ENCODE results near the gene ADARB1.

The ADARB1 gene

DNA sequence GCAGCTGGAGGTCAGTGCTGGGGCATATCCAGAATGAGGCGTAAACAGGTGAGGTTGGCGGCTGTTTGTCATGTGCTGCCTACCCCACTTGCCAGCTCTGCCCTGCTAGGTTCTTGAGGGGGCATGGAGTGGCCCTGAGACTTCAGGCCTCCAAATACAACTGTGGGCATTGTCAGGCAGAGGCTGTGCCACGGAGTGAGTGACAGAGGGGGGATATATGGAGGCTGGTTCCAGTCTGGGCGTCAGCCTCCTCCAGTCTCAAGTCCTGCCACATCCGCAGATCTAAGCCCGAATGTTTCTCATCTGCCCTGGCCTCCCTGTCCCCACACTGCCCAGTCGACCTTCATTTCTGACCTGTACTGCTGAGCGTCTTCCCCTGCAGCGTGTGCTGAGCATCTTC is 128.0 kb downstream of the ADARB1 start:
- DNase-seq (ENCODE audit: low read depth in 2 of 2), result no peak

DNA sequence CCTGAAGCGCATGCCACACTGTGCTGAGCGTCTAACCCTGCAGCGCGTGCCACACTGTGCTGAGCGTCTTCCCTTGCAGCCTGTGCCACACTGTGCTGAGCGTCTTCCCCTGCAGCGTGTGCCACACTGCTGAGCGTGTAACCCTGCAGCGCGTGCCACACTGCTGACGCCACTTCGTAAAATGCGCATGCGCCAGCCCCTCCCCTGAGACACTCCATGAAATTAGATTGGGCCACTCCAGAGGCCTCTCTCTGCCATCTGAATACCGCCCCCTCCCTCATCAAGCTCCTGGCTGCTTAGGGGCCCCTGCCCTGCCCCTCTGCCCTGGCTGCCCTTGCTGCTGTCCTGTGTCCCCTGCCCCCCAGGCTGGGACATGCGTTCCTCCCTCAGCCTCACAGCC is 128.5 kb downstream of the ADARB1 start:
- DNase-seq (ENCODE audit: low read depth in 2 of 2), result no peak

DNA sequence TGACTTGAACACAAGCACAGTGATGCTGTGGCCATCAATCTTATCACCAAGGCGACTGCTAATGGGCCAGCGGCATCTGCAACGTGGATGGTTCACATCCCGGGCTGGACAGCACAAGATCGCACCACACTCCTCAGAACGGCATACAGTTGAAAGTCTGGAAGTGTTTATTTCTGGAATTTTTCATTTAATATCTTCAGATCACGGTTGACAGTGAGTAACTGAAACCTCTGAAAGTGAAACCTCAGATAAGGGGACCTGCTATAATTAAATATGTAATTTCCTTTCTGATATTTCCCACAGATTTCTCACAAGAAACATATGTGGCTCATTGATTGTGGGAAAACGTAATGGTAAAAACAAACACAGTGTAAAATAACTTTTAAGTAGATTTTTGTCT is 129.6 kb downstream of the ADARB1 start:
- no peak for DNase-seq (ENCODE audit: low read depth in 2 of 2)

DNA sequence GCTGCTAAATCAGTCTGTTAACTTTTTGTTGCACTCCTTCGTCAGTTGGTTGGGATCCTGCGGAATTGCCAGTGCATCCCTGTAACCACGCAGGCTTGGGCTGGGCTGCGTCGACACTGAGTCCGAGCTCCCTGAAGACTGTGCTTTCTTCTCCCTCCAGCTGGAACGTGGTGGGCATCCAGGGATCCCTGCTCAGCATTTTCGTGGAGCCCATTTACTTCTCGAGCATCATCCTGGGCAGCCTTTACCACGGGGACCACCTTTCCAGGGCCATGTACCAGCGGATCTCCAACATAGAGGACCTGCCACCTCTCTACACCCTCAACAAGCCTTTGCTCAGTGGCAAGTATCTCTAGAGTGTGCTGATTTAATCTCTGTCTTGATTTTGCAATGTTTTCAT is 130.0 kb downstream of the ADARB1 start:
- no peak for DNase-seq (ENCODE audit: low read depth in 2 of 2)

DNA sequence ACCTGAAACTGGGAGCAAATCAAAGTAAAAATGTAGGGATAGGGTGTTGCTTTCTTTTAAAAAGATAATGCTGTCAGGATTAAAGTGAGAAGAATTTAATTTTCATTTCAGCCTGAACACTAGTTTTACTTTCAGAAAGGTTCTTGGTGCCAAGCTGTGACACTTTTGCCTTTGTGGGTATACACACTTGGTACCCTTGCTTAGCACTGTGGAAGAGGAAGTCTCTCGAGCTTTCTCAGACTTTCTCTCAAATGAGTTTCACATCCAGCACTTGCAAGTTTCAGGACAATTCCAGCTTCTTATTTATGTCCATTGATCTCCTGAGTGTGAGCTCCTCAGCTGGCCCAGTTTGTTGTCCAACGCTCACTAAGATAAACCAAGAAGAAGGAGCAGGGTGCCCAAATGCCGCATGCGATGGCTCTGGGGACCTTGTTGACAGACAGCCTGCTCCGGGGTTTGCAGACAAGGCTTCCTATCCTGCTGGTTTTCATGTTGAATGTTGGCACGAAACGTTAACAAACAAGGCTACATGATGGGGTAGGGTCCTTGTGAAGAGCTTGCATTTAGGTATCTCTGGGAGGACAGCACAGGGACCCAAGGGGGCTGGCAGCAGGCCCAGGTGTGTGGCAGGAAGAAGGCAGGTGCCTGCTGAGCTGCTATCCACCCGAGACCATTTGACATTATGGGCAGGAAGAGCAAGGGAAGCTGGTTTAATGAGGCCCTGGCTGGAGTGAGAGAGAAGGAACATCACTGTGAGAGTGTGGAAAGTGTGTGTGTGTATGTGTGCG is 133.7 kb downstream of the ADARB1 start:
- no peak for DNase-seq (ENCODE audit: low read depth in 2 of 2)

DNA sequence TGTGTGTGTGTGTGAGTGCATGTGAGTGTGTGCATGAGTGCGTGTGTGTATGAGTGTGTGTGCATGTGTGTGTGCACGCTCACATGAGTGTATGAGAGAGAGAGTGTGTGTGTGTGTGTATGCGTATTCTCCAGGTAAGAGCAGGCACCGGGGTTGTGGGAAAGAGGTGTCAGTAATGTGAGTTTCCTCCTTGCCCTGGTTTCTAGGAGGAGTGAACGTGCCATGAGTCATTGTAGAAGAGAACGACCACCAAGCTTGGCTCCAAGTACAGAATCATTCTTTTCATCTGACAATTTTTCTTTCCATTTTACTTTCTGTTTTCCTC is 134.2 kb downstream of the ADARB1 start:
- DNase-seq (ENCODE audit: low read depth in 2 of 2), result no peak

DNA sequence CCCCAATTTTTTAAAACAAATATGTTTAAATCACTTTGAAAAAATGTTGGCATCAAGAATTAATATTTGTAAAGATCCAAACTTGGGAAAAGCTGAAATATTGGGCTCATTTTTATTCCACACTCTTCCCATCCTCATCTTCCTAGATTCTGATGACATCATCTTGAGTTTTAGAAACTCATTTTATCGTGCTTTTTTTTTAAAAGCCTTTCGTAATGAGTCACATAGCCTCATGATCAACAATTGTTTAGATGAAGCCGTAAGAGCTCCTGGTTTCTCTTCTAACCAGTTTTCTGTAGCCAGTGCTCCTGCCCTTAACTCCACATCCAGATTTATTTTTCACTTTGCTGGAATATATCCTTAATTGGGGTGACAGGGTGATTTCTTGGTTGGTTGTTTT is 134.7 kb downstream of the ADARB1 start:
- no peak for DNase-seq (ENCODE audit: low read depth in 2 of 2)

DNA sequence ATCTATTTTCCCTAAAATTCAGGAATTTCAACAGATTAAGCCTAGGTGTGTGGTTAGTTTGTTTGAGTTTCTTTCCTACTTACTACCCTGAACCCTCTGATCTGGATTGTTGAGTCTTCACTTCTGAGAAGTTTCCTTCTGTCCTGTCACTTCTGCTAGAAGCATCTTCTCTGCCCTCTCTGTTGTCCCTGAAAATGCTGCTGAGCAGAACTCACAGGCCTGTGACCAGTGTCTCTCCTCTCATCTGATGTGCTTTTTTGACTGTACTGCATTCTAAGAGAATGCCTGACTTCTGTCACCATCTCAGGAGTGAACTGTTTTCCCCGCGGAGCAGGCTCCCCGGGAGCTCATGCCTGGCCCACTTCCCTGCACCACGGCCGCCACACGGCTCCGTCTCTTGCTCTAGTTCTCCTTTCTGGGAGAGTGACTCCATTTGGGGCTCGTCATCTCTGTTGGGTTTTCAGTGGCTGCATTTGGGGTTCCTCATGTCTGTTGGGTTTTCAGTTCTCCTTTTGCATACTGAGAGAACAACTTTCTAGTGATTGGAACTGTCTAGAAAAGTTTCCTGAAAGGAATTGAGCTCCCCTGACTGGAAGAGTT is 135.4 kb downstream of the ADARB1 start:
- no peak for DNase-seq (ENCODE audit: low read depth in 2 of 2)

DNA sequence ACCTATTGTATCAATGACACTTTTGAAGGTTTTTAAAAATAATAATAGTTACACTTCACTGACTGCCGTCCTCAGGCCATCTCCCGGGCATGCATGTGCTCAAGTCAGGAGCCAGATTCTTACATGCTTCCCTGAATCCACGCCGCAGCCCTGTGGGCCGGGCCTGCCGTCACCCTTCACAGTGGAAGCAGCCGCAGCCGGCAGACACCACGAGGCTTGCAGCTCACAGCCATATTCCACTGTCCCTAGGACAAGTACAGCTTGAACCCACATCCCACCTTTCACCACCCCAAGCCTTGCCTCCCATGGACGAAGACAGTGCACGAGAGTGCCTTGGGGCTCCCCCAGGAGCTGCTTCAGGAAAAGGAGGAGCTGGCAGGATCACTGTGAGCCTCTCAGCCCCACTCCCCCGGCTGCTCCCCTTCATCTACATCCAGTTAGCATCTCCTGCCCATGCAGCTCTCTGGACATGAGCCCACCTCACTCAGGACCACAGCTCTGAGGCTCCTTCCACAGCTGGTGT is 136.1 kb downstream of the ADARB1 start:
- DNase-seq (ENCODE audit: low read depth in 2 of 2), result no peak

DNA sequence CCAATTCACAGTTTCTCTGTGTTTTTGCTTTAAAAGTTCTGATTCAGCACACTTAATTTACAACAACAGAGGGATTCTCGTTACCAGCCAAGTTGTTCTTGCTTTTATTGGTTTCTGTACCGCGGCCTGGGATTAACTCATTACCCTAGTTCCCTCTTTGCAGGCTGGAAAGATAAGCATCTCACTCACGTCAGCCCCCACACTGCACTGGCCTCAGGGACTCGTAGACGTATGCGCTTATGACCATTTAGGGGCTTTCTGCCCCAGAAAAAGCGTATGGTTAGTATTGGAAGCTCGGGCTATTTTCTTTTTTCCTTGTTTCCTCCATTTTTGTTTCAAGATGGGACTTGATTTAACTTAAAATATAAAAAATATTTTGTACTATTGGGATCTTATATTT is 137.3 kb downstream of the ADARB1 start:
- no peak for DNase-seq (ENCODE audit: low read depth in 2 of 2)

DNA sequence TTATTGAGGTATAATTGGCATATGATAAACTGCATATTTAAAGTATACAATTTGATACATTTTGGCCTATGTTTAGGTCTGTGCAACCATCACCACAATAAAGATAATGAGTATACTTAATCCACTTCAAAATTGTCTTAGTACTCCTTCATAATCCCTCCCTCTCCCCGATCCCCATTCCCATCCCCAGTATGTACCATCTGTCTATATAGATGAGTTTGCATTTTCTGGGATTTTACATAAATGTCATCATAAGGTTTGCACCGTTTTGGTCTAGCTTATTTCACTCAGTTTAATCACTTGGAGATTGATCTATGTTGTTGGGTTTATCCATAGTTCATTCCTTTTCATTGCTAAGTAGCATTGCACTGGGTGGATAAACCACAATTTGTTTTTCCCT is 139.0 kb downstream of the ADARB1 start:
- no peak for DNase-seq (ENCODE audit: low read depth in 2 of 2)

DNA sequence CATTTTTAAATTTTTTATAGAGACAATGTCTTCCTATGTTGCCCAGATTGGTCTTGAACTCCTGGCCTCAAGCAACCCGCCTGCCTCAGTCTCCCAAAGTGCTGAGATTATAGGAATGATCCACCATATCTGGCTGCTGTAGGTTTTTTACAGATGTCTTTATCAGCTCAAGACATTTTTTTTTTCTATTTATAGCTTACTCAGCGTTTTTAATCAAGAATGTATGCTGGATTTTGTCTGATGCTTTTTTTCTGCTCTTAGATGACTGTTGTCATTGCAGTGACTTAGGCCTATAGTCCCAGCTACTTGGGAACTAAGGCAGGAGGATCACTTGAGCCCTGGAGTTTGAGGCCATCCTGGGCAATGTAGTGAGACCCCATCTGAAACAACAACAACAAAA is 140.8 kb downstream of the ADARB1 start:
- no peak for DNase-seq (ENCODE audit: low read depth in 2 of 2)

DNA sequence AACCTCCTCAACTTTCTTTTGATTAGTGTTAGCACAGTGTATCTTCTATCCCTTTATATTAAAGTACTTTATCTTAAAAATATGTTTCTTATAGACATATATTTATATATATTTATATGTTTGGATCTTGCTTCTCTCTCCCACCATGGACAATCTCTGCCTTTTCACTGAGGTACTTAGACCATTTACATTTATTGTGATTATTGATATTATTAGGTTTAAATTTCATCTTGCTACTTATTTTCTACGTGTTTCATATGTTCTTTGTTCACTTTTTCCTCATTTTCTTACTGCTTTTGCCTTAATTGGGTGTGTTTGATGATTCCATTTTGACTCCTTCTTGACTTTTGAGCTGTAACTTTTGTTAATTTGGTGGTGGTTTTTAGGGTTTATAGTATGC is 142.6 kb downstream of the ADARB1 start:
- DNase-seq (ENCODE audit: low read depth in 2 of 2), result no peak

DNA sequence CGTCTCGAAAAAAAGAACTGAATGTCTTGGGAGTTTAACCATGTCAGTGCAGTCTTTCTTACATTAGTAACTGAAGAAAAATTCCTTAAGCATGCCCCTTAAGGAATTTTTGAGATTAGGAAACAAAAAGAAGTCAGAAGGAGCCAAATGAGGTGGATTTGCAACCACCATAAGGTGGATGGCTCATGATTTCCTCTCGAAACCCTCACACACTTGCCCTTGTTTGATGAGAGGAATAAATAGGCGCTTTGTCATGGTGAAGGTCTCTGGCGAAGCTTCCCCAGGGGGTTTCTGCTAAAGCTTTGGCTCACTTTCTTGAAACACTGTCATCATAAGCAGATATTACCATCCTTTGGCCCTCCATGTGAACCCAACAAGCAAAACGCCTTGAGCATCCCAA is 145.1 kb downstream of the ADARB1 start:
- no peak for DNase-seq (ENCODE audit: low read depth in 2 of 2)

DNA sequence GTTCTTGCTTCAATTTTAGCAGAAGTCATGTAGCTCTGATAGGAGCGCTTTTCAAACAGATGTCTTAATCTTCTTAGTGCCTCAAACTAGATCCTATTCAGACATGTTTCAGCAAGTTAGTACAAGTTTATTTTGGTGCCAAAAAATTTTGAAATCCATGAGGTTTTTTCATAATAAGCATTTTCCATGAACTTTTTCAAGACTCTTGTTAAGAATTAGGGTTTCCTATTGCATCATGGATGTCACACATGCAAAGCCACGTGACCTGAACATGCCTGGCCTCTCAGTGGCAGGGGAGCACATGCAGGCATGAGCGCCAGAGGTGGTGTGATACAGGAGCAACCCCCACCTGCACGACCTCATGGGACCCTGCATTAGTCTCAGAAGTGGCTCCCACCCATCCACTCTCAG is 145.7 kb downstream of the ADARB1 start:
- no peak for DNase-seq (ENCODE audit: low read depth in 2 of 2)

DNA sequence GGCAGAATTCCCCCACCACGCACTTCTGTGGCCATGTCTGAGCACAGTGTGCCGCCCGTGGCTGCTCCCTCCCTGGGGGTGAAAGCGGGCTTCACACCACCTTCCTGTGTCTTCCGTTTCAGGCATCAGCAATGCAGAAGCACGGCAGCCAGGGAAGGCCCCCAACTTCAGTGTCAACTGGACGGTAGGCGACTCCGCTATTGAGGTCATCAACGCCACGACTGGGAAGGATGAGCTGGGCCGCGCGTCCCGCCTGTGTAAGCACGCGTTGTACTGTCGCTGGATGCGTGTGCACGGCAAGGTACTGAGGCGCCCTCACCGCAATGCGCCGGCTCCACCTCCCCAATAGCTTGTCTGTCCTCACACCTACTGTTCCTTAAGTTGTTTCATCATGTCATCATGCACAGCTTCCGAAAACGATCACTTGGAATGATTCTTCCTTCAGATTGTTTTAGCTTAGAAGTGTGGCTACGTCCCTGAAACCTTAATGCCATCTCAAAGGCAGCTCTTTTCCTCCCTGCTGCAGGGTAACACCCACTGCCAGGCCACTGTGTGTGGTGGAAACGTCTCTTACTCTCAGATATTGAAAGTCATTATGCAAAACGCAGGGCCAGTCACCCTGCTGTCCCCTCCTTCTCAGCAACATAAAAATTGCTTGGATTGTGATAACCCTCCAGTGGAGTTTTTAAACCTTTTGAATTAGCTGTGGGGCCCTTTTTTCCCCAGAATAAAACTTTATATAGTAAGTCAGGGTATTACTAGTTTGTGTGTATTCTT is 146.5 kb downstream of the ADARB1 start:
- DNase-seq (ENCODE audit: low read depth in 2 of 2), result no peak

DNA sequence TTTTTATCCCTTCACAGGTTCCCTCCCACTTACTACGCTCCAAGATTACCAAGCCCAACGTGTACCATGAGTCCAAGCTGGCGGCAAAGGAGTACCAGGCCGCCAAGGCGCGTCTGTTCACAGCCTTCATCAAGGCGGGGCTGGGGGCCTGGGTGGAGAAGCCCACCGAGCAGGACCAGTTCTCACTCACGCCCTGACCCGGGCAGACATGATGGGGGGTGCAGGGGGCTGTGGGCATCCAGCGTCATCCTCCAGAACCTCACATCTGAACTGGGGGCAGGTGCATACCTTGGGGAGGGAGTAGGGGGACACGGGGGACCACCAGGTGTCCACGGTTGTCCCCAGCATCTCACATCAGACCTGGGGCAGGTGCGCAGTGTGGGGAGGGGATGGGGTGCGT is 147.6 kb downstream of the ADARB1 start:
- no peak for DNase-seq (ENCODE audit: low read depth in 2 of 2)

DNA sequence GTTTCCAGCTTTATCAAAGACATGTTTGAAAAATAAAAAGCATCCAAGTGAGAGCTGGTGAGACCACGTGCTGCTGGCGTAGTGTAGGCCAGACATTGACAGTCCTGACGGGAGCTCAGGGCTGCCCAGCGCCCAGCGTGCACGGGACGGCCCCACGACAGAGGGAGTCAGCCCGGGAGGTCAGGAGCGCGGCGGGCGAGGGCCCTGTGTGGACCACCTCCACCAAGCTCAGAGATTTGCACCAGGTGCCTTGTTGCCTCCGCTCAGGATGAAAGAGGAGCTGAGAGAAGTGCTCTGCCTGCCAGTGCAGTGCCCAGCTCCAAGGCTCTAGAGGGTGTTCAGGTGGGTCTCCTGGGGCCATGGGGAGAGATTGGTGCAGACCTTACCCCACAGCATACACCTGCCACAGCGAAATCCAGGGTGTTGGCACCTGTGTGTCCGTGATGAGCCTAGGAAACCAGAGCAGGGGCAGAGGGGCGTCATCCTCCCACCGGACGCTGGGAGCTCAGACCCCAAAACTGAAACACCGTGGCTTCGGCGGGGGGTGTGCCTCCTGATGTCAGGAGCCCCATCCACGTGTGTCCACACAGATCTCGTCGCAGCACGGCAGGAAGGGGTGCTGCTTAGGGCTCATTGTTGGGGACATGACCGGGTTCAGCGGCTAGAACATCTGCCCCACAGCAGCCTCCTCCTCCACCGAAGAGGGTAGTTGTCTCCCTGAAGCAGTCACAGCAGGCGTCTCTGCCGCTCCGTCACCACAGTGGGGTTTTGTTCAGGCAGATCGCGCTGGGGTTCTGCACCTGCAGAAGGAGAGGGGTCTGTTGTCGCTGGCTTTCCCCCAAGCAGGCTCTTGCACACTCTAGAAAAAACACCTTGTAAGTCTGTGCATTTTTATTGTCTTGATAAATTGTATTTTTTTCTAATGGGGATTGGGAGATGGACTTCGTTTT is 149.1 kb downstream of the ADARB1 start:
- no peak for DNase-seq (ENCODE audit: low read depth in 2 of 2)

DNA sequence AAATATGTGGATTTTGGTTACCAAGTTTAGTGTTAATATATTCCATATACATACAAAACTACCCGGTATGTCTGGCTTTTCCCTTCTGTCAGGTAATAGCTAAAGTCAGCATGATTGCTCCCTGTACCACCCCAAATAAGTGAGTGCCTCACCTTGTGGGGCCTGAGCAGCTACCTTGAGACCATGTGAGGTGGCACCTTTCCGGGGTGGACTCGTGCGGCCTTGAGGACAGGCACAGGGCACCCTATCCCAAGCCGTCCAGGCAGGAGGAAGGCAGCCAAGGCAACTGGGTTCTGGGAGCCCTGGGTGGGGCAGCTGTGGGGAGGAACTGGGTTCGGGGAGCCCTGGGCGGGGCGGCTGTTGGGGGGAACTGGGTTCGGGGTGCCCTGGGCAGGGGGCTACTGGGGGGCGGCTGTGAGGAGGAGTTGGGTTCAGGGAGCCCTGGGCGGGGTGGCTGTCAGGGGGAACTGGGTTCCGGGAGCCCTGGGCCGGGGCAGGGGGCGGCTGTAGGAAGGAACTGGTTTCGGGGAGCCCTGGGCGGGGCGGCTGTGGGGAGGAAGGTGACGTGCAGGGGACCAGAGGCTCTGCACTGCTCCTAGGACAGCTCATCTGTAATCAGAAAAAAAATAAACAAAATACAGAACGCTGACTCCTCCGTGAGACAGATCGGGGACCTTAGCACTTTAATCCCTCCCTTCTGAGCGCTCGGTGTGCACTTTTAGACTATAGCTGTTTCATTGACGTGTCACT is 150.0 kb downstream of the ADARB1 start:
- no peak for DNase-seq (ENCODE audit: low read depth in 2 of 2)

DNA sequence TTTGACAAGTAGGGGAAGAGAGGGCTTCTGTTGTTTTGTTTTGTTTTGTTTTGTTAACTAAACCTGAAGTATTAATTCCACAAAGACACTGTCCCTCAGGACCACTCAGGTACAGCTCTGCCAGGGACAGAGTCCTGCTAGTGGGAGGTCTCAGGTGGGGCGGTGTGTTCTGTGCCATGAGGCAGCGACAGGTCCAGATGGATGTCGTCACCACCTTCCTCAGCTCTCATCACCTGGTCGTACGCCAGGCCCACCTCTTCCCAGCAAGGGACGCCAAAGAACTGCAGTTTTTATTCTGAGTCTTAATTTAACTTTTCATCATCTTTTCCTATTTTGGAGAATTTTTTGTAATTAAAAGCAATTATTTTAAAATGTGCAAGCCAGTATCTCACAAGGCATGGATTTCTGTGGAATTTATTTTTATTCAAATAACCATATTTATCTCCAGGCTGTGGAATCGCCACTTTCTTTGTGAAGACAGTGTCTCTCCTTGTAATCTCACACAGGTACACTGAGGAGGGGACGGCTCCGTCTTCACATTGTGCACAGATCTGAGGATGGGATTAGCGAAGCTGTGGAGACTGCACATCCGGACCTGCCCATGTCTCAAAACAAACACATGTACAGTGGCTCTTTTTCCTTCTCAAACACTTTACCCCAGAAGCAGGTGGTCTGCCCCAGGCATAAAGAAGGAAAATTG is 150.8 kb downstream of the ADARB1 start:
- DNase-seq (ENCODE audit: low read depth in 2 of 2), result no peak

Data from stimulated activated CD8-positive, alpha-beta memory T cell treated with anti-CD3 and anti-CD28 coated beads, Interleukin-2, amount 100 ng/mL, for 48 hours (primary cell).